PC-9 (cell line): ENCODE results near the gene CDC40.

Experiments used
- EZH2 ChIP-seq: fragments of 200-600 bp; sonication (generic); IDR thresholded peaks from 2 replicates; pipeline ENCODE4 v1.8.0; 2017; ENCODE audit warnings: antibody characterized with exemption, low read depth
- TF ChIP-seq, protein P1 (sequence below): fragments of 200-600 bp; sonication (generic); conservative IDR thresholded peaks from 2 replicates; pipeline ENCODE4 v1.6.1; 2017; ENCODE audit warnings: mixed run types, antibody characterized with exemption, mild to moderate bottlenecking, moderate library complexity

- TF ChIP-seq, protein P1, sequence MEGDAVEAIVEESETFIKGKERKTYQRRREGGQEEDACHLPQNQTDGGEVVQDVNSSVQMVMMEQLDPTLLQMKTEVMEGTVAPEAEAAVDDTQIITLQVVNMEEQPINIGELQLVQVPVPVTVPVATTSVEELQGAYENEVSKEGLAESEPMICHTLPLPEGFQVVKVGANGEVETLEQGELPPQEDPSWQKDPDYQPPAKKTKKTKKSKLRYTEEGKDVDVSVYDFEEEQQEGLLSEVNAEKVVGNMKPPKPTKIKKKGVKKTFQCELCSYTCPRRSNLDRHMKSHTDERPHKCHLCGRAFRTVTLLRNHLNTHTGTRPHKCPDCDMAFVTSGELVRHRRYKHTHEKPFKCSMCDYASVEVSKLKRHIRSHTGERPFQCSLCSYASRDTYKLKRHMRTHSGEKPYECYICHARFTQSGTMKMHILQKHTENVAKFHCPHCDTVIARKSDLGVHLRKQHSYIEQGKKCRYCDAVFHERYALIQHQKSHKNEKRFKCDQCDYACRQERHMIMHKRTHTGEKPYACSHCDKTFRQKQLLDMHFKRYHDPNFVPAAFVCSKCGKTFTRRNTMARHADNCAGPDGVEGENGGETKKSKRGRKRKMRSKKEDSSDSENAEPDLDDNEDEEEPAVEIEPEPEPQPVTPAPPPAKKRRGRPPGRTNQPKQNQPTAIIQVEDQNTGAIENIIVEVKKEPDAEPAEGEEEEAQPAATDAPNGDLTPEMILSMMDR = no peak
- no peak for TF ChIP-seq EZH2
These were observed 42.0 kb upstream of the CDC40 start for GRCh38 chr6:110137924-110138887.
